HG03097 (cell line): ENCODE results near the gene CBLC.
"Not testable (repeated sequence)": the region's sequence is repeated elsewhere in the genome, so short reads cannot be mapped to it uniquely, and the experiment has no call there.

Experiments used
- ATAC-seq: cut with Tn5 transposase; IDR thresholded peaks from one replicate; pipeline ENCODE4 v1.9.1; 2021; ENCODE audit not compliant: unreplicated experiment, low FRiP score

The CBLC gene

DNA sequence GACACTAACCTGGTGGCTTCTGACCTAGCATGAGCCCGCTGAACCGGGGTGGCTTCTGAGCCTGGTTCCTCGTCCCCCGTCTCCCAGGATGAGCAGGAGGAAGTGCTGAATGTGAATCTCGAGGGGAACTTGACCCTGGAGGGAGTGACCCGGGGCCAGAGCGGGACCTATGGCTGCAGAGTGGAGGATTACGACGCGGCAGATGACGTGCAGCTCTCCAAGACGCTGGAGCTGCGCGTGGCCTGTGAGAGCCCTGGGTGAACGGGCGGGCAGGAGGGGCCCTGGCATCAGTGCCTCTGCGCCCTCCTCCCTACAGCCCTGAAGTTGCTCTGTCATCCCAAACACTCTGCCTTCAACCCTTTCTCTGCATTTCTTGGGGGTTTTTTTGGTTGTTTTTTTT is 36.8 kb downstream of the CBLC start:
- ATAC-seq: no peak

DNA sequence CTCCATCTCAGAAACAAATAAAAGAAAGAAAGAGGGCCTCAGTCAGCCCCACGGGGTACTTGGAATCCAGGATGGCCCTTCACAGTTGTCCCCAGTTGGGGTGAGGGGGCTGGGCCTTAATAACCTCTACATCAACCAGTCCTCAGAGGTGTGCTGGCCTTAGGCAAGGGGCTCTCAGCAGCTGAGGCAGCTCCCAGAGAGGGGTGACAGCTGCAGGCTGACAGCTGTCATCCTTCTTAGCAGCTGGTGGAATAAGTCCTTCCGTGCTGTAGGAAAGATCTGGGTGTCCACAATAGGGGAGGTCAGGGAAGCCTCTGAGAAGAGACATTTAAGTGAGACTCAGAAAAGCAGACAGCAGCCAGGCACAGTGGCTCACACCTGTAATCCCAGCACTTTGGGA is 38.6 kb downstream of the CBLC start:
- ATAC-seq: no peak

DNA sequence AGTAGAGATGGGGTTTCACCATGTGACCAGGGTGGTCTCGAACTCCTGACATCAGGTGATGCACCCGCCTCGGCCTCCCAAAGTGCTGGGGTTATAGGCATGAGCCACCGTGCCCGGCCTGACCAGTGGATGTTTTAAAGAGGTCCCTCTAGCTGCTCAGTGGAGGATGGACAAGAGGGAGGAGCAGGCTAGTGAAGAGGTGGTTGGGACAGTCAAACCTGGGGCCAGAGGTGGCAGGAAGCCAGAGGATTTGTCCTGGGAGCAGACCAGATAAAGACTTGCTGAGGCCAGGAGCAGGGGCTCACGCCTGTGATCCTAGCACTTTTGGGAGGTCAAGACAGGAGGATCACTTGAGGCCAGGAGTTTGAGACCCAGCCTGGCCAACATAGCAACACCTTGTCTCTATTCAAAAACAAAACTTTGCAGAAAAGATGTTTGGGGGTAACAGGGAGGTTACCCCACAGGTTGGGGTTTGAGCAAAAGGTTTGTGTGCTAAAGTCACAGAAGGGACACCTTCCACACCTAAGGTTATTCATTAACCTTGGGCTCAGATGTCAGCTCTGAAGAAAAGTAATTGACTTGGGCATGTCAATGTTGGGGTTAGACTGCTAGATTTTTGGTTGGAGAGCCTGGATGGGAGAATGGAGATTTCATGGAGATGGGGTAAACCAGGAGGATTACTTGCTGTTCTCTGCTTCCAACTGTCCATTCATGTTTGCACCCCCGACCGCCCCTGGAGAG is 40.2 kb downstream of the CBLC start:
- no peak for ATAC-seq

DNA sequence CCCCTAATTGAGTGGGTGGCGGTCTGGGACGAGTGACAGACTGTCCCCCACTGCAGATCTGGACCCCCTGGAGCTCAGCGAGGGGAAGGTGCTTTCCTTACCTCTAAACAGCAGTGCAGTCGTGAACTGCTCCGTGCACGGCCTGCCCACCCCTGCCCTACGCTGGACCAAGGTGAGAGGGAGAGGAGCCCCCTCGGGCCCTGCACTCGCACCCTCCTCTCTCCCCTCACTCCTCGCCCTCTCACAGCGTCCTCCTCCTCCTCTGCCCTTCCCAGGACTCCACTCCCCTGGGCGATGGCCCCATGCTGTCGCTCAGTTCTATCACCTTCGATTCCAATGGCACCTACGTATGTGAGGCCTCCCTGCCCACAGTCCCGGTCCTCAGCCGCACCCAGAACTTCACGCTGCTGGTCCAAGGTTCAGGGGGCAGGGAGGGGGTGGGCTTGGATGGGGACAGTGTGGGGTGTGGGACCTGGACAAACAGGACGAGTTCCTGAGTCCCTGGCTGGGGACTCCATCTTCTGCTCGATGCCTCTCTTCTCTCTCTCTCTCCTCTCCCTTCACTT is 40.9 kb downstream of the CBLC start:
- no peak for ATAC-seq

DNA sequence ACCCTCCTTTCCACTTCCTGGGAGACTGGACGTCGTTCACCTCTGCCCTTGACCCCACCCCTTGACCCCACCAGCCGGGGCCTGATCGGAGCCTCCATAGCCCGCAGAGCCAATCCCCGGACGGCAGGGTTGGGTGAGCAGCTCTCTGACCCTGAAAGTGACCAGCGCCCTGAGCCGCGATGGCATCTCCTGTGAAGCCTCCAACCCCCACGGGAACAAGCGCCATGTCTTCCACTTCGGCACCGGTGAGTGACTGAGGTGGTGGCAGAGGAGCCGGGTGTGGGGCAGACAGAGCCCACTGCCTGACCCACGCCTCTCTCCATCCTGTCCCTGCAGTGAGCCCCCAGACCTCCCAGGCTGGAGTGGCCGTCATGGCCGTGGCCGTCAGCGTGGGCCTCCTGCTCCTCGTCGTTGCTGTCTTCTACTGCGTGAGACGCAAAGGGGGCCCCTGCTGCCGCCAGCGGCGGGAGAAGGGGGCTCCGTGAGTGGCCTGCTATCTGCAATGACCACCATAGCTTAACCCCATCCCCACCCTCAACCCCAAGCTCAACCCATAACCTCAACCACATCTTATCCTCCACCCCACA is 41.6 kb downstream of the CBLC start:
- no peak for ATAC-seq

DNA sequence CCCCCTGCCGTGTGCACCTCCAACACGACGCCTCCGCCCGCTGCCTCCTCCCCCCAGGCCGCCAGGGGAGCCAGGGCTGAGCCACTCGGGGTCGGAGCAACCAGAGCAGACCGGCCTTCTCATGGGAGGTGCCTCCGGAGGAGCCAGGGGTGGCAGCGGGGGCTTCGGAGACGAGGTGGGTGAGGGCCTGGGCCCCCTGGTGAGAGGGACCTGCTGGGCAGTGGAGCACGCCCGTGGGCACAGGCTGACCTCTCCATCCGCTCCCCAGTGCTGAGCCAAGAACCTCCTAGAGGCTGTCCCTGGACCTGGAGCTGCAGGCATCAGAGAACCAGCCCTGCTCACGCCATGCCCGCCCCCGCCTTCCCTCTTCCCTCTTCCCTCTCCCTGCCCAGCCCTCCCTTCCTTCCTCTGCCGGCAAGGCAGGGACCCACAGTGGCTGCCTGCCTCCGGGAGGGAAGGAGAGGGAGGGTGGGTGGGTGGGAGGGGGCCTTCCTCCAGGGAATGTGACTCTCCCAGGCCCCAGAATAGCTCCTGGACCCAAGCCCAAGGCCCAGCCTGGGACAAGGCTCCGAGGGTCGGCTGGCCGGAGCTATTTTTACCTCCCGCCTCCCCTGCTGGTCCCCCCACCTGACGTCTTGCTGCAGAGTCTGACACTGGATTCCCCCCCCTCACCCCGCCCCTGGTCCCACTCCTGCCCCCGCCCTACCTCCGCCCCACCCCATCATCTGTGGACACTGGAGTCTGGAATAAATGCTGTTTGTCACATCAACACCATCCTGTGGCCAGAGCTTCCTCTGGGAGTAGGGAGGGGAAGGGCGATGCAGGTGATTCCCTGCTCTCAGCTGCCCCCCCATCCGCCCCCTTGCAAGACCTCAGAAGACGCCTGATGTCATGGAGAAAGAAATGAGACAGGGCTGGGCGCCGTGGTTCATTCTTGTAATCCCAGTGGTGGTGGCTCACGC is 43.2 kb downstream of the CBLC start:
- no peak for ATAC-seq

DNA sequence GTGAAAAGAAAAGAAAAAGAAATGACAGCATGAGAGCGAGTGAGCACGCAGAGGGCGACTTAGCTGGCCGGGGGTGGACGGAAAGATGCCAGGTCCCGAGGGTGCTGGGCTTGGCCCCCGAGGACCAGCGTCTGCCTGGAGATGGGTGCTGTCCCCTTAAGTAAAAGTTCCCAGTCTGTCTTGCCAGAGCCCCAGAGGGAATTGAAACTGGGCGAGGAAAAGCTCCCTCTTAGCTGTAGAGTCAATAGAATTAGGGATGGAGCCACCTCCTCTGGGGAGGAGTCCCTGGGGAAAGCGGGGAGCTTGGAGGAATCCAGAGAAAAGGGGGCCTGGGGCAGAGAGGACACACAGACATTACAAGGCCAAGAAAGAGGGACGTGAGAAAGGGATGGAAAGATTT is 44.5 kb downstream of the CBLC start:
- ATAC-seq: no peak

DNA sequence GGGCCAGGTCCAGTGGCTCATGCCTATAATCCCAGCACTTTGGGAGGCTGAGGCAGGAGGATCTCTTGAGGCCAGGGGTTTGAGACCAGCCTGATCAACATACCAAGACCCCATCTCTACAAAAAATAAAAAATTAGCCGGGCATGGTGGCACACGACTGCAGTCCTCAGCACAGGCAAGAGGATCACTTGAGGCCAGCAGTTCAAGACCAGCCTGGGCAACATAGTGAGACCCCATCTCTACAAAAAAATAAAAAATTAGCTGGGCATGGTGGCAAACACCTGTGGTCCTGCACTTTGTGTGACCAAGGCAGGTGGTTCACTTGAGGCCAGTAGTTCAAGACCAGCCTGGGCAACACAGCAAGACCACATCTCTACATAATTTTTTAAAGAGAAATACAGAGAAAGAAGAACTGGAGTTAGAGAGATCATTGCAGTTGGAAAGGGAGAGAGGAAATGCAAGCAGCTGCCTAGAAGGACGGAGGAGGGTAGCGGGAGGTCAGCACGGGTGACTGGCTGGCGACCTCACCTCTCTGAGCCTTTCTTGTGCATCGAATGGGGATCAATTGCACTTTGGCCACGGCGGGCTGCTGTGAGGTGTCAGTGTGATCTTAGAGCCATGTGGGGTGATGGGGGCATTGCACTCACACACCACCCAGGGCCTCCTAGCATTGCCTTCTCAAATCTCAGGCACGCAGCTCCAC is 45.1 kb downstream of the CBLC start:
- ATAC-seq: no peak

DNA sequence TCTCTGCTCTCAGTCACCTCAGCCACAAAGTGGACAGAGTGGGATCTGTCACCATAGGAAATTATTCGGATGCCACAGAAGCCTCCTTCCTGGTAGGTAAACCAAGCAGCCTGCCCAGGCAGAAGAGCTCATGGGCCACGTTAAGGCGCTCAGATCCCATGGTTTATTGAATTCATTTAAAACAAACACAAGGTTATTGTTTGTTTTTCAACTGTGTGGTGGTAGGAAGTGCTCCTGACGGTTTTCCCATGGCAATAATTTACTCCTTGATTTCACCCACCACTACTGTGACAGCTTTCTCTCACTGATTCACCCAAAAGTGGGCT is 45.6 kb downstream of the CBLC start:
- no peak for ATAC-seq

DNA sequence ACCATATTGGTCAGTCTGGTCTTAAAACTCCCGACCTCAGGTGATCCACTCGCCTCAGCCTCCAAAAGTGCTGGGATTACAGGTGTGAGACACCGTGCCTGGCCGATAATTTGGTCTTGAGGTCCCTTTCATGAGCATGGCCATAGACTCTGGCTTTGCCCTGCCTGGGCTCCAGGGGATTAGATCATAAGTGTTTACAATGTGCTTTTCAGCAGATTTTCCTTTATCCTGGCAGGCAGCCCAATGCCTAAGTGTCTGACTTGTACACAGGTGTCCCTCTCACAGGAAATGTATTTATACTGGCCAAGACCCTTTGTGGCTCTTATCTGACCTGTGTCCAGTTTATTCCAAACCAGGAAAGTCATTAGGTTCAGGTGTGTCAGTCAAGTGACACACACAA is 47.1 kb downstream of the CBLC start:
- no peak for ATAC-seq

DNA sequence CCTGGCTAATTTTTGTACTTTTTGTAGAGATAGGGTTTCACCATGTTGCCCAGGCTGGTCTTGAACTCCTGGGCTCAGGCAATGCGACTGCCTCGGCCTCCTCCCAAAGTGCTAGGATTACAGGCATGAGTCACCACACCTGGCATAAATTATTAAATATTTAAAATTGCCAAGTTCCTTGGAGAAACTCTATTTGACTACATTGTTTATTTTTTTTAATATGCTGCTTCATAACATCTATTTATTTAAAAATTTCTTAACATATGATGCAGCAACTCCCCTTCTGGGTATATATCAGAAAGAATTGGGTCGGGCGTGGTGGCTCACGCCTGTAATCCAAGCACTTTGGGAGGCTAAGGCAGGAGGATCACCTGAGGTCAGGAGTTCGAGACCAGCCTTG is 55.2 kb downstream of the CBLC start:
- ATAC-seq: not testable (repeated sequence)

DNA sequence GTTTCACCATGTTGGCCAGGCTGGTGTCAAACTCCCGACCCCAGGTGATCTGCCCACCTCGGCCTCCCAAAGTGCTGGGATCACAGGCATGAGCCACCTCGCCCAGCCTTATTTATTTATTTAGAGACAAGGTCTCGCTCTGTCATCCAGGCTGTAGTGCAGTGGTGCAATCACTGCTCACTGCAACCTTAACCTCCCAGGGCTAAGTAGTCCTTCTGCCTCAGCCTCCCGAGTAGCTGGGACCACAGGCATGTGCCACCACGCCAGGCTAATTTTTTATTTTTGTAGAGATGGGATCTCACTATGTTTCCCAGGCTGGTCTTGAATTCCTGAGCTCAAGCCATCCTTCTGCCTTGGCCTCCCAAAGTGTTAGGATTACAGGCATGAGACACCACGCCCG is 56.7 kb downstream of the CBLC start:
- not testable (repeated sequence) for ATAC-seq

DNA sequence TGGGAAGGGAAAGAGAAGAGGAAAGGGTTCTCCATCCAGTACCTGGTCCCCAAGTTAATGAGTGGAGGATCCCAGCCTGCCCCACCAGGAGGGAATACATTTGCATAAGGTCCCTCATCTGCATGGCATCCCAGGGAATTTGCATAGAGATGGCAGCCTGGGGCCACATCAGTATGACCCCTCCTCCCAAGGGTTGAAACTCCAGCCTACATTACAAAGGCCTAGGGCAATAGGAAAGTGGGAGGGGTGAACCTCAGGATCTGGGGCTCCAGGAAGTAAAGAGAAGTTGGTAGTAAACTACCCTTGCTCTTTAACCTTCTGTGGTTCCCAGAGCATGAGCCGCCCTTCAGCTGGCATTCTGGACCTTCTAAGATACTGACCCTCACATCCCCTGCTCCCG is 61.6 kb downstream of the CBLC start:
- ATAC-seq: no peak

DNA sequence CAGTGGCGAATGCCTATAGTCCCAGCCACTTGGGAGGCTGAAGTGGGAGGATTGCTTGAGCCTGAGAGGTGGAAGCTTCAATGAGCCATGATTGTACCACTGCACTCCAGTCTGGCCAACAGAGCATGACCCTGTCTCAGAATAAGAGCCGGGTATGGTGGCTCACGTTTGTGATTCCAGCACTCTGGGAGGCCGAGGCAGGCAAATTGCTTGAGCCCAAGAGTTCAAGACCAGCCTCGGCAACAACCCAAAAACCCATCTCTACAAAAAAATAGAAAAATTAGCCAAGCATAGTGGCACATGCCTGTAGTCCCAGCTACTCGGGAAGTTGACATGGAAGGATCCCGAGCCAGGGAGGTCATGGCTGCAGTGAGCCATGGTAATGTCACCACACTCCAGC is 63.1 kb downstream of the CBLC start:
- no peak for ATAC-seq

DNA sequence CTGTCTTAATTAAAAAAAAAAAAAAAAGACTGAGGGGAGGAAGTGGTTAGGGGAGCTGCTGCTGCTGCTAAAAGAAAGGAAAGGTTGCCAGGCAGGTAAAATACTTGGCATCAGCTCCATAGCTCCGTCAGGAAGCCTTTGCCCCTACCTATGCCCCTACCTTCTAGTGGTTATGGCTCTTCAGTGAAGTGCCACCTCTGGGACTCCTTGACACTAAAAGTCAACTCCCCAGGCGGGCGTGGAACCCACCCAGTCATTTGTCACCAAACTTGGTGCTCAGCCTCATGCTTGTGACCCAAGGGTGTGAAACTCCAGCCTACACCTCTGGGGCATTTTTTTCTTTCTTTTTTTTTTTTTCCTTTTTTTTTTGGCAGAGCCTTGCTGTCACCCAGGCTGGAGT is 63.5 kb downstream of the CBLC start:
- ATAC-seq: no peak

DNA sequence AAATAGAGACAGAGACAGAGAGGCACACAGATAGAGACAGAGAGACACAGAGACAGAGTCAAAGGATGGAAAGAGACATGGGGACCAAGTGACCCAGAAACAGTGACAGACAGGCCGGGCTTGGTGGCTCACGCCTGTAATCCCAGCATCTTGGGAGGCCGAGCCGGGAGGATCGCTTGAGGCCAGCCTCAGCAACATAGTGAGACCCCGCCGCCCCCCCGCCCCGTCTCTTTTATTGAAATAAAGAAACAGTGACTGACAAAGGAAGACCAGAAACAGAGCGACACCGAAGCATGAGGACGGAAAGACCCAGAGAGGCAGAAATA is 67.6 kb downstream of the CBLC start:
- ATAC-seq: no peak

DNA sequence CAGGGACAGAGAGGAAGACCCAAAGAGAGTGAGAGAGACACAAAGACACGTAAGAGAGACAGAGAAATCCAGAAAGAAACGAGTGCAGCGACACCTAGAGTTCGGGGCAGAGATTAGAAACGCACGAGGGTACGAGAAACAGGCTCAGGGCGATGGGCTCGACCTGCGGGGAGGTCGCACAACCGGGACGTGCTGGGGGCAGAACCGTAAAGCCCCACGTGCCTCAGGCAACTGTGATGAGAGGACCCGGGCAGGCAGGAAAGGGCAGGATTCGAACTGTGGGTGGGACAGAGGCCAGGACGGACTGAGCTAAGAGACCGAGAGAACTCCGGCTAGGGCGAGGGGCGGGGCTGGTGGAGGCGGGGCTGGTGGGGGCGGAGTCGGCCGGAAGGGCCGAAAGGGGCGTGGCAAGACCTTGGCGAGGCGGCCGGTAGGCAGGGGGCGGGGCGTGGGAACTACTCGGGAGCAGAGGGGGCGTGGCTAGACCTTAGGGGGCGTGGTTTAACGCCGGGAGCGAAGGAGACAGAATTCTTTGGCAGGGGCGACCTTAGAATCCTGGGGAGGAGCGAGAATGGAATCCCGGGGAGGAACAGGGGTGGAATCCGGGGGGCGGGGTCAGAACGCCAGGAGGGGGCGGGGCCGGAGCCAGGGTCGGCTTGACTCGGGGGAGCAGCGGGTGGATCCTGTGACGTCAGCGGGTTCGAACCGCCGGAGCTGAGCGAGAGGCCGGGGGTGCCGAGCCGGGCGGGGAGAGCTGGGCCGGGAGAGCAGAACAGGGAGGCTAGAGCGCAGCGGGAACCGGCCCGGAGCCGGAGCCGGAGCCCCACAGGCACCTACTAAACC is 68.1 kb downstream of the CBLC start, which contains the start of gene NECTIN2:
TSS of gene NECTIN2 (plus strand) at position 686 of the 843 bp plus-strand sequence. CDS start 229 bp downstream, outside the sequence.
- ATAC-seq: no peak

DNA sequence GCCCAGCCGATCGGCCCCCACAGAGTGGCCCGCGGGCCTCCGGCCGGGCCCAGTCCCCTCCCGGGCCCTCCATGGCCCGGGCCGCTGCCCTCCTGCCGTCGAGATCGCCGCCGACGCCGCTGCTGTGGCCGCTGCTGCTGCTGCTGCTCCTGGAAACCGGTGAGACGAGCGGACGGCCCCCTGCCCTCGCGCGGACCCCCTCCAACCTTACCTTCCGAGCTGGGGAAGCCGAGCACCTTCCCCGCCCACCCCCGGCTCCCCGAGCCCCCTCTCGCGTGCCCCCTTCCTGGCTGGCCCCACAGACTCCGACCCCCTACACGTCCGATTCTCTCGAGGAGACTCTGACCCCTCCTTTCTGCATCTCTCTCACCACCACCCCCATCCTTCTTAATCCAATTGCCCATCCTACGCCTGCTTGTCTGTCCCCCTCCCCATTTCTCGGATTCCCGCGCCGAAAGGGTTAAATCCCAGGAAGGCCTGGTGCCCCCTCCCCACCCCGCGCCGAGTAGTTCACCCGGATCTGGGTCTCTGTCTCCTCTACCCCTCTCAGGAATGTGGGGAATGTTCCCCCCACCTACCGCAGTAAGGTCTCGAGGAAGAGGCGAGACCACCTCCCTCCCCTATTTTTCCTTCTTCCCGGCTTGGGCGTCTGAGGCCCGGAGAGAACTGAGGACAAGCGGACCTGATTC is 68.9 kb downstream of the CBLC start:
- ATAC-seq: no peak
